ENCODE data around the gene NDST1. TPM values are rescaled to one million over a fixed set of nuclear protein-coding genes. Genes with fewer than 3 reads are reported as not detected.
"Not testable (repeated sequence)": the region's sequence is repeated elsewhere in the genome, so short reads cannot be mapped to it uniquely, and the experiment has no call there.

Gene NDST1
- total RNA-seq (2014; rRNA removed; shearing (Covaris generic)), result 19.5 and 20.8 TPM in 2 replicates
- 13.7 and 39.2 TPM in 2 replicates for polyA plus RNA-seq (2014; cell fraction: nucleus; rRNA removed)

DNA sequence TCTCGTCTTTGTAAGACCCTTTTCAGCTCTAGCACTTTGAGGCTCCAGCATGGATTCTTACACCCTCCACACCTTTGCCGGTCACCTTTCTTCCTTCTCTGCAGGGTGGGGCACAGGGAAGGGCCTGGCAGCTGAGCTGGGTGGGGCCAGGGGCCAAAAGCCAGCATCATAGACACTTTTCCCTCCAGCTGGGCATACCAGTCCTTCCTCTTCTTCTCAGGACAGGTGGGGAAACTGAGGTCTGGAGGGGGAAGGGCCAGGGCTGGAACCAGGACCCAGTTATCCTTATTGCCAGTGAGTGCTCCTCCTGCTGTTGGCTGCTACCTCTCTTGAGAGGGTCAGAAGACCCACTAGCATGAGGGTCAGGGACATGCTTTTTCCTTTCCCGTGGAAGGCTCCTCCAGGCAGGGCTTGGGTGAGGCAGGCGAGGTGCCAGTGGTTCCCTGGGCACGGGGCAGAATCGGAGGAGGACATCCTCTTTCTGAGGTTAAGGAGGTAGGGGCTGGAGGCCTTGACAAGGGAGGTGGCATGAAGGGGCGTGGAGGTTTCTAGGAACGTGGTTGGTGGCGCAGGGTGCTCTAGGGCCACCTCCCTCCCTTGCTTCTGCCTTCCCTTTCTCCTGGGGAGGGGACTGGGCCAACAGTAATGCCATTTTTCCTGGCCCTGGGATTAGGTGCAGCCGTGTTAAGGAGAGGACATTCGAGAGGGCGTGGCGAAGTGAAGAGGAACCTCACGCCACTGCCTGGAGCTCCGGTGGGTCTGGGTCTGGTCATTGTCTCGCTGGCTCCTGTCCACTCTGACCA lies at the start of gene NDST1:
TSS of gene NDST1 (plus strand) at position 658 of the 803 bp plus-strand sequence. CDS start 13,124 bp downstream, outside the sequence.
- DNase-seq (ENCODE audit: extremely low read depth, low read depth), result no peak

DNA sequence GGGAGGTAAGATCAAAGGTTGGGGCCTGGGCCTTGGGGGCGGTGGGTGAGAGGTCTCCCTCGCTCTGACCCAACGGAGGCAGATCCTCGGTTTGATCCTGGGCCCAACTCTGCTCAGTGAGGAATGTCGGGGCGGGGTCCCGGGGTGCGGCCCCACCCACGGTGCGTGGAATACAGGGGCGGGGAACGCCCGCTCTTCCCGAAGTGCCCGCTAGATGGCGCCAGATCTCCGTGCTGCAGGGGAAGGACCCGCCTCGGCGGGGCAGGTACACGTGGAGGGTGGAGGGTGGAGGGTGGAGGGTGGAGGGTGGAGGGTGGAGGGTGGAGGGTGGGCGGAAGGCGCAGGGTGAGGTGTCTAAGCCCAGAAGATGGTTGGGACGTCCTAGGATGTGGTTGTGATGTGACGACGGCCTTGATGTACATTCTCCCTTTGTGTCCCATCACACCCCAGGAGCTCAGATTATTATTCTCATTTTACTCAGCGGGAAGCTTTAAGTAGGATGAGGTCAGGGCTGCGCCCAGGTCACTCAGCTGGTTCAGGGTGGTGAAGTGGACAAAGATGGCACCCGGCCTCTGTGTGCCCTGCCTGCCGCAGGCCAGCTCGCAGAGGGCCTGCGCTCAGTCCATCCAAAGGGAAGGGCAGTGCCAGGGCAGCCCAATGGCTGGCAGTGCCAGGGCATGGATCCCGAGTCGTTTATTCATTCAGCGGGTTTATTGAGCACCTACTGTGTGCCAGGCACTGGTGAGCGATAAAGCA lies 49.0 kb upstream of the NDST1 start:
- DNase-seq (ENCODE audit: extremely low read depth, low read depth), result peak; percentile 69

DNA sequence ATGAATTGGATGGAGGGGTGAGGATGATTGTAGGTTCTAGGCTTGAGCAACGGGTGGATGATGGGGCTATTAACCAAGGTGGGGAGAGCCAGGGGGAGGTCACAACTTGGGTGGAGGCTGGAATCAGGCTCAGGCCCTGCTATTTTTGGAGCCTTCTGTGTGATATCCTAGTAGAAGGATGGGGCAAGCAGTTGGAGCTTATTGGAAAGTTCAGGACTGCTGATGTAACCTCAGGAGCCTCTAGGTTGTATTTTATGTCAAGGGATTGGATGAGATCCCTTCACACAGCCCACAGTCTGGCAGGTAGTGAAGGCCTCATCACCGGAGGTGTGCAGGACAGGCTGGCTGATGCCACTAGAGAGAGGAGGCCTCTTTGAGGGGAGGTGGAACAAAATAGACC lies 47.1 kb upstream of the NDST1 start:
- DNase-seq (ENCODE audit: extremely low read depth, low read depth), result no peak

DNA sequence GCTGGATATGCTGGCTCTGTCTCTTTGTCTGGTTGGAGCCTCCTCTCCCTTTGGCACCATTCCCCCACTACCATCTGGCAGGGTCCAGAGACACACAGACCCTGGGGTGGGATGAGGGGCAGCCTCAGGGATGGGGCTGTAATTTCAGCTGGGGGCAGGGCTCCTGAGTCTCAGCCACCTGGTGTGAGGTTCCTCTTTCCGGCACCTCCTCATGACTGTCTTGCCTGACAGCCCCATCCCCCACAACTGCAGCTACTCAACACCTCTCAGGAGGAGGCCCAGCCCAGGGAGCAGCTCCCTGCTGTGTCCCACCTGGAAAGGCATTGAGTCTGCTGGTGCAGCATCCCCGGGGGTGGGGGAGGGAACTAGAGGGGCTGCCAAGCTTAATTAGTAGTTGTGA lies 46.7 kb upstream of the NDST1 start:
- no peak for DNase-seq (ENCODE audit: extremely low read depth, low read depth)

DNA sequence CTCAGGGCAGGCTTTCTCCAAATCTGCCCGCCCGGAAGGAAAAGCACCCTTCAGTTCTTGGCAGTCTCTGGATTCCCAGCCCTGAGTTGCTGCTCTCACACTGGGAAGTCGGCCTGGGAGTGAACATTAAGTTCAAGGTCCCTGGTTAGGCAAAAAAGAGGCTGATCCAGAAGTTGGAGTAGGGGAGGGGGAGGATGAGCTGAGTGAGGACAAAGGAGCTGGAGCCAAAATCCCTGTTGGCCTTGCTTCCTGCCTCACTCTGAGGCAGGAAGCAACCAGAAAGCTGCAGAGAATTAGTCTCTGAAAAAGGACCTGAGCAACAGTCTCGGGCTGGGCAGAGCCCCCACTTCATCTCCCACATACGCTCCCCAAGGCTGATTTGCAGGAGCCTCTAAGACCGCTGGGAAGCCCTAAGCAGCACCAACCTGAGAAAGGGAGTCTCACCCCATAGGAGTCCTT lies 43.3 kb upstream of the NDST1 start:
- DNase-seq (ENCODE audit: extremely low read depth, low read depth), result no peak

DNA sequence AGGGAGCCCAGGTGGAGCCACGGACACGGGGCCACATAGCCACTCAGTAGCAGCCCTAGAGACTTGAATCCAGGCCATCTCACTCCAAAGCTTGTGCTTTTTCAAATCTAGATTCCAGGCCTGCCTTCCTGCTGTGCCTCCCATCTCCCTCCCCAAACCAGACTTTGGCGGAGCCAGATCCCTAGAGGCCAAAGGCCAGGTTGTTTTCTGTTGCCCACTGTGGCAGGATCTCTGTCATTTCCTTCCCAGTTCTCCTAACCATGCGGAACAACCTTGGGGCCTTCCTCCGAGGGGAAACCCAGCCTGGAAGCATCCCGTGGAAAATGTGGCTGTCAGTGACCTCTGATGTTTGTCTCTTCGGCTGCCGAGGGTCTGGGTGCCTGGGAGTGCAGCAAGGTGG lies 42.0 kb upstream of the NDST1 start:
- no peak for DNase-seq (ENCODE audit: extremely low read depth, low read depth)

DNA sequence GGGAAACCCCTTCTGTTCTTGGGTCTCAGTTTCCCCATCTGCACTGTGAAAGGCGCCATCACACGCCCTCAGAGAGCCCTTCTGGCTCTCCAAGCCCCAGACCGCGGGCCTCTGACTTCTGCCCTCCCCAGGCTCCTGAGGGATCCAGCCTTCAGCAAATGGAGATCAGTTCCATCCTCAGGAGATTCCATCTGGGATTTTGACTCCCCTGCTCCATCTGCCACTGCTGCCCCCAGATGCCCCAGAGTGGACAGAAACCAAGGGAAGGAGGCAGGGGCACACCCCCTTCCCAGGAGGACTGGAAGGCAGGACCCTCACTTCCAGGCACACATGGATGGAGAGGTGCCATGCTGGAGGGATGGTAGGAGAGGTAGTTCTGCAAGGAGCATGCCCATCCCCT lies 39.7 kb upstream of the NDST1 start:
- DNase-seq (ENCODE audit: extremely low read depth, low read depth), result no peak

DNA sequence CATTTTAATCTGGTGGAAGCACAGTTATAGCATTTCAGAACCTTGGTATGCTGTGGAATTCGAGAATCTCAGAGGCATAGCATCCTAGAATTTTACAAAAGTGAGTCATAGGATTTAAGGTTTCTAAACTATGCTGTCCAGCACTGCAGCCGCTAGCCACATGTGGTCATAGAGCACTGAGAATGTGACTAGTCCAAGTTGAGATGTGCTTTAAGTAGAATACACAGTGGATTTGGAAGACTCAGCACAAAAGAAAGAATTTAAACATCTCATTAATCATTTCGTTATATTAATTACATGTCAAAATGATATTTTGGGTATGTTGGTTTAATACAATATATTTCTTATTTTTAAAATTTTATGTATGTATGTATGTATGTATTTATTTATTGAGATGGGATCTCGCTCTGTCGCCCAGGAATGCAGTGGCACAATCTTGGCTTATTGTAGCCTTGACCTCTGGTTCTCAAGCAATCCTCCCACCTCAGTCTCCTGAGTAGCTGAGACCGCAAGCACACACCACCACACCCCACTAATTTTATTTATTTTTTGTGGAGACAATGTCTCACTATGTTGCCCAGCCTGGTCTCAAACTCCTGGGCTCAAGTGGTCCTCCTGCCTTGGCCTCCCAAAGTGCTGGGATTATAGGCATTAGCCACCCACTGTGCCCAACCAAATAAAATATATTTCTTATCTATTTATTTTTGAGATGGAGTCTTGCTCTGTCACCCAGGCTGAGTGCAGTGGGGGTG lies 38.0 kb upstream of the NDST1 start:
- DNase-seq (ENCODE audit: extremely low read depth, low read depth), result no peak

DNA sequence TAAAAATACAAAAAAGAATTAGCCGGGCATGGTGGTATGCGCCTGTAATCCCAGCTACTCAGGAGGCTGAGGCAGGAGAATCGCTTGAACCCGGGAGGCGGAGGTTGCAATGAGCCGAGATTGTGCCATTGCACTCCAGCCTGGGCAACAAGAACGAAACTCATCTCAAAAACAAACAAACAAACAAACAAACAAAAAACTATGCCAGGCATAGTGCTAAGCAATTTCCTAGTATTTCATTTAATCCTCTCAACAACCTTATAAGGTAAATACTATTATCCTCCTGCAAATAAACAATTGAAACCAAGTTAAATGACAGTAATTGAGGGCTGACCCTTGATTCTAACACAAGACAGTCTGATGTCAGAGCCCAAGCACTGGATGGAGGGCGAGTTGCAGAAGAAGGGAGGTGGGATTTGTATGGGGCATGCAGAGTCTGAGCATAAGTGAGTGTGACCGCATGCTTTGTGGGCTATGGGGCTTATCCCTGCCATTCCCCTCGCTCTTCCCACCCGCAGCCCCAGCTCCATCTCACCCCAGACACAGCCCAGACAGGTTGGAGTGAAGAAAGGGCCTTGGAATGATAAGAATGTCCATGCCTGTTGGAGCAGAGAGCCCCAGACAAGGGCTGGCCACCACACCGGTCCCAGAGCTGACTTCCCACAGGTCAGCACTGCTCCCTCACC lies 34.1 kb upstream of the NDST1 start:
- DNase-seq (ENCODE audit: extremely low read depth, low read depth), result no peak

DNA sequence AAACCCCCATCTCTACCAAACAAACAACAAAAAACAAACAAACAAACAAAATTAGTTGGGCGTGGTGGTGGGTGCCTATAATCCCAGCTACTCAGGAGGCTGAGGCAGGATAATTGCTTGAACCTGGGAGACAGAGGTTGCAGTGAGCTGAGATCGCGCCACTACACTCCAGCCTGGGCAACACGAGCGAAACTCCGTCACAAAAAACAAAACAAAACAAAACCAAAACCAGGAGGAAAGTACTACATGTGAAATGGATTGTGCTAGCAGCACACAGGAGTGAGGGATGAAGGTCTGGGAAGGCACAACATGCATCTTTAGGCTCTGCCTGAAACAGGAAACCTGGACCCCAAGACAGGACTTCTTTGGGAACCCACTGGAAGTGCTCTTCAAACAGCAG lies 31.4 kb upstream of the NDST1 start:
- DNase-seq (ENCODE audit: extremely low read depth, low read depth), result not testable (repeated sequence)

DNA sequence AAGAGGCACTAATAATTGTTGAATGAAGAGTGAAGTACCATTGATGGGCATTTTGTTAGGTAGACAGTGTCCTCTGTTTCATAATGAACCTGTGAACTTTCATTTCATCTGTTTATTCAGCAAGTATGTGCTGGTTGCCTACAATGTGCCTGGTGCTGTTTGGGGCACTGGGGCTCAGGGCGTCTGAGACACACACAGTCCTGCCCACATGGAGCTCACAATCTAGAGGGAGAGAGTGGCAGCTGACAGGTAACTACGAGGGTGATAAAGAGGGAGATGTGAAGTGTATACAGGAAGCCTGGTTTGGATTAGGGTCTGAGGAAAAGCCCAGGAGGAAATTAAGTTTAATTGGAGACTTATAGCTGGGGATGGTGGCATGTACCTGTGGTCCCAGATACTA lies 28.5 kb upstream of the NDST1 start:
- no peak for DNase-seq (ENCODE audit: extremely low read depth, low read depth)

DNA sequence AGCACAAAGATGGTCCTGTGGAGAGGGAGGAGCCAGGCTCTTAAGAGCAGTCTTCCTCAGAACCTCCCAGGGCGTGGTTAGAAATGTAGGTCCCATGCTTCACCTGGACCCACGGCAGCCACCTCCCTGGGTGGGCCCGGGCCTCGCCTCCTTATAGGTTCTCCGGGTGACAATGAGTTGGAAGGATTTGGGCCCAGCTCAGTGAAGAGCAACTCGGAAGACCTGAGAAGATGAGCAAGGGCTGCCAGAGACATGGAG lies 26.3 kb upstream of the NDST1 start:
- DNase-seq (ENCODE audit: extremely low read depth, low read depth), result no peak

DNA sequence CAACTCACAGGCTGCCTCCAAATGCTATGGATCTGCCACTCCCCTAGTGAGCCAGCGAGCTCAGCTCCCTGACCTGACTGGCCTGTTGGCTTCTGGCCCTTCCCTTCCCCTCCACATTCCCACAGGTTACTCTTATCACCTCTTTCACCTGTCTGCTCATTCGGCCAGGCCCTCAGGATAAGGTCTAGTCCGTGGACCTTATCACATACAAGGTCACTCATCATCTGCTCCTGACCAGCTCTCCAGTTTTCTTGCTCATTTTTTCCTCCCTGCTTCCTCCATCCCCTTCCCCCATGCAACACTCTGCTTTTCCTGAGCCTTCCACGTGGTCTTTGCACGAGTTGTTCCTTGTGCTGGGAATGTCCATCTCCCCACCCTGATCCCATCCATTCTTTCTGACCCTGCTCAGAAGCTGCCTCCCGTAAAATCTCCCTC lies 25.9 kb upstream of the NDST1 start:
- no peak for DNase-seq (ENCODE audit: extremely low read depth, low read depth)

DNA sequence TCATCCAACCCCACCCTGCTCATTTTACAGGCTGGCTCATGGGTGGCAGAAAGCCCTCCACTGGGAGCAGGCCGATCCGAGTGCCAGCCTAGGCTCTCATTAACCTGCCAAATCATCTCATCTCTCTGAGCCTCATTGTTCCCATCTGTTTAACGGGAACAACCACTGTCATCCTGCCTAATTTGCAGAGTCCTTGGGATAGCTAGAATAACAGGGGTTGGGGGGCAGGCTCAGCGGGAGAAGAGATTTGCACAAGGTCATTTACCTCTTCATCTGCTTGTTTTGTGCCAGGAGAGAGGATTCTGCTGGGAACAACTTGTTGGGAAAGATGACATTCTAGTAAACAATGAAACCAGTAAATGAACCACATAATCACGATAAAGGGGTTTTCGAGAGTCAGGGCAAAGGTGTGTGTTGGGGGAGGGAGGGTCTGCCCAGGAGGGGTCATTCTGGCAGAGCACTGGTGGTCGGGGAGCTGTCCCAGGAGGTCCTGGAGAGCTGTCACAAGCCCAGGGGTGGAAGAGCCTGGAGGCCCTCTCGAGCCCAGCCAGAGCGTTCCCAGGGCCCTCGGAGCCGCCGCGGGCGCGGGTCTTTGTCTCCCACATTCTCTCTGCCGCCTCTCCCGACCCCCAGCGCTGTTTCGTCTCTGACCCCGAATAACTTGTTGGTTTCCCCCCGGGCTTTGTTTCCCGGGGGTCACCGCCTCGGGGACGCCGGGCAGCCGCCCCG lies 22.8 kb upstream of the NDST1 start:
- no peak for DNase-seq (ENCODE audit: extremely low read depth, low read depth)

DNA sequence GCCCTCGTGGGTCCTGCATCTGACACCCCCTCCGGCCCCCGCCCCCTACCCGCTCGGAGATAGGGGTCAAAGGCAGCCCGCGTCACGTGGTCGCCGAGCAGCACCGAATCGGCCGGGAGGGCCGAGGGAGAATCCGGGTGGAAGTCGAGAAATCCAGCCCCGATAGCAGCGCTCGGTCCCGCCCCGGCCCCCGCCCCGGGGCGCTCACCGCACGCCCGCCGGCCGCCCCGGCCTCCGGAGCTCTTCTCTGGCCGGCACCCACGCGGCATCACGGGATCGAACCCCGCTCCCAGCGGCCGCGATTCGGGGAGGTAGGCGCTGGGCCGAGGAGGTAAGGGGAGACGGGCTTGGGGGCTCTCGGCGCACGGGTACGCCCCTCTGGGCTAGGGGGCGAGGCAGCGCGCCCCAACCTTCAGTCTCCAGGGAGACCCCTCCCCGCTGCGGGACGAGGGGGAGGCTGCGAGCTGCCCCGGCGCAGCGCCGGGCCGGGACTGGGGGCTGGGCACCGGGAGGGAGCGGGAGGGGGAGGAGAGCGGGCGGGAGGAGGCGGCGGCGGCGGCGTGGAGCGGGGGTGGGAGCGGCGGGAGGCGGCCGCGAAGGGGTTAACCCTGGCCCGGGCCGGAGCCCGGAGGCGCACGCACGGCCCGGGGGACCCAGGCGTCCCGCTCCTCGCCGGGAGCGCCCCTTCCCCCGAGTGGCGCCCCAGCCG lies 22.1 kb upstream of the NDST1 start:
- DNase-seq (ENCODE audit: extremely low read depth, low read depth), result no peak

DNA sequence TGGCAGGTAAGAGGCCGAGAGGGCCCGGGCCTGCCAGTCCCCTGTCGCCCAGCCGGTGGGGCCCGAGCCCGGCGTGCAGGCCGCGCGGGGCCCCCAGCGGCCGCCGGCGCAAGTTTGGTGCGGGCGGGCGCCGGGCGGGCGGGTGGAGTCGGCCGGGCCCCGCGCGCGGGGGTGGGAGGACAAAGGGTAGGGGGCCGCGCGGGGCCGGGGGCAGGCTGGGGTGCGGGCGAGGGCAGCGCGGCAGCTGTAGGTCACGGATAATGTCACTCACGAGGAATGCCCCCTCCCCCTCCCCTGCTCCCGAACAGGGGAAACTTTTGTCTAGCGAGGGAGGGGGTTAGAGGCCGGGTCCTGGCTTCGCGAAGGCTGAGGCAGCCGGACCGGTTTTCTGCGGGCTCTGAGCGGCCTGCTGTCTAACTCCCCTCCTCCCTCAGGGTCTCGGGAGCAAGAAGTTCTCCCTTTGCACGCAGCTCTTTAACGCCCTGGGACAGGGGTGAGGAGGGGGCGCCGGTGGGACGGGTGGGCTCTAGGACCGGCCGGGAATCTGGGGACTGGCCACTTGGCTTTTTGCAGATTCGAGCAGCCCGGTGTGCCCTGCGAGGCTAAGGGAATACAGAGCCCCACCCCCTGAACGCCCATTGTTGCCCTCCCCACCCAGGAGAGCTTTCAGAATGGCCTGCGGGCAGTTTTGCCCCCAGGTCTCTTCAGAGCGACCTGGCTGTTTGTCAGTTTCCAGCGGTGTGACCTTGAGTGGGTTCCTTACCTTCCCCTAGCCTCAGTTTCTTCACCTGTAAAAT lies 21.3 kb upstream of the NDST1 start:
- no peak for DNase-seq (ENCODE audit: extremely low read depth, low read depth)

DNA sequence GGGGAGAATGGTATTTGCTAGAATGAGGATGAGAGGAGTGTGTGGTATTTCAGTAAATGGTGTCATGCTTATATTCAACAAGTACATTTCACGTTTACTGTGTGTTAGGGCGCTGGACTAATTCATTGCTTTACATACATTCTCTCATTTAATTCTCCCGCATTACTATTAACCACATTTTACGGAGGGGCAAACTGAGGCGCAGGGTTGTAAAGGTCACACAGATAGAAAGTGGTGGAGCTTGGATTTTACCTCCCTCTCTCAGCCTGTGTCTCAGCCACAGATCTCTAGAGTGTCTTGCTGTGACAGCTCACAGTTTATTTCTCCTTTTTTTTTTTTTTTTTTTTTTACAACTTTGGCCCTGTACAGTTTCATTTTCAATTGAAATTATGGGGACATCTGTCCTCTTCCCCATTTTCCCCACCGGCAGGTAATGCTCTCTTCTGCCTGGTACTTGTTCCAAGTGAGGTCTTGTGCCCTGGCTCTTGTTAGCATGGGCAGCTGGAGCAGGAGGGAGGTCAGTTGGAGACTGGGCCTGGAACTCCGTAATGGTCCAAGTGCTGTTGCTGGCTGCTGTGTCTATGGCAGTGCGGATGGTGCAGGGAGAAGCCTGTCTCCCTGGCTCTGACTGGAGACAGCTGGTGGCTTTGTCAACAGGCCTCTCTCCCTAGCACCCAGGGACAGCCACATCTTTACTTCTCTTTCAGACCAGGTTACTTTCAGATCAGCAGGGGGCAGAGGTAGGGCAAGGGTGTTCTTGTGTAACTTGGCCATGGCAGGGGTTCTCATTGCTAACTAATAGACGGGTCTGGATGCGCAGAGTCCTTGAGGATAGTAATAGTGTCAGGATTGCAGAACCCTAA lies 20.5 kb upstream of the NDST1 start:
- no peak for DNase-seq (ENCODE audit: extremely low read depth, low read depth)
